HepG2 (cell line): ENCODE data around the gene C16orf89. TPM values are rescaled to one million over a fixed set of nuclear protein-coding genes. Genes with fewer than 3 reads are reported as not detected.

Experiments
- BHLHE40 ChIP-seq: IDR thresholded peaks from 2 replicates; pipeline ENCODE4 v1.6.1; 2011; ENCODE audit warnings: low read length, improper control_type of control experiment
- BRF2 ChIP-seq: sonication (generic); formaldehyde crosslinking; IDR thresholded peaks from 2 replicates; pipeline ENCODE4 v1.8.1; 2022; ENCODE audit warnings: mild to moderate bottlenecking, missing genetic modification reagents
- IKZF5 ChIP-seq: IDR thresholded peaks from 2 replicates; pipeline ENCODE4 v1.6.1; 2018; ENCODE audit warnings: missing genetic modification reagents, mild to moderate bottlenecking, missing compliant biosample characterization
- MYPOP ChIP-seq: sonication (generic); formaldehyde crosslinking; IDR thresholded peaks from 2 replicates; pipeline ENCODE4 v1.8.1; 2023; ENCODE audit warnings: mild to moderate bottlenecking, moderate library complexity, missing genetic modification reagents
- SKI ChIP-seq: fragments of 450-650 bp; IDR thresholded peaks from one replicate; pipeline ENCODE4 v1.6.1; 2018; ENCODE audit warnings: mild to moderate bottlenecking; ENCODE audit not compliant: partially characterized antibody
- TERF1 ChIP-seq: sonication (generic); formaldehyde crosslinking; IDR thresholded peaks from 2 replicates; pipeline ENCODE4 v1.8.0; 2022; ENCODE audit warnings: mild to moderate bottlenecking, missing genetic modification reagents, moderate library complexity
- TFDP1 ChIP-seq: IDR thresholded peaks from 2 replicates; pipeline ENCODE4 v1.6.1; 2016; ENCODE audit warnings: missing compliant biosample characterization, missing genetic modification reagents, borderline replicate concordance
- ZBTB2 ChIP-seq: sonication (generic); formaldehyde crosslinking; IDR thresholded peaks from 2 replicates; pipeline ENCODE4 v1.8.0; 2022; ENCODE audit warnings: low read depth, missing genetic modification reagents
- ZNF17 ChIP-seq: sonication (generic); formaldehyde crosslinking; IDR thresholded peaks from 2 replicates; pipeline ENCODE4 v1.5.0; 2020; ENCODE audit warnings: mild to moderate bottlenecking, missing genetic modification reagents
- ZNF367 ChIP-seq: sonication (generic); formaldehyde crosslinking; IDR thresholded peaks from 2 replicates; pipeline ENCODE4 v1.4.0; 2020; ENCODE audit warnings: missing genetic modification reagents, borderline replicate concordance
- ZNF431 ChIP-seq: sonication (generic); formaldehyde crosslinking; IDR thresholded peaks from 2 replicates; pipeline ENCODE4 v1.9.0; 2022; ENCODE audit warnings: missing genetic modification reagents, low read depth, mild to moderate bottlenecking, borderline replicate concordance
- polyA plus RNA-seq, 8 experiments: library from polyadenylated mRNA; depleted of rRNA in 3 of 8; stranded (reverse) in 7 of 8; unstranded in 1 of 8; fragments of >200 nt; fragmentation: Illumina TruSeq in 4 of 8; extraction: Trizol in 4 of 8; gene quantifications; 2 replicates each; pipeline versions ENCODE4 v1.2.1 to v1.2.3, GENCODE V29; 2011 to 2016; ENCODE audit warnings: low read depth in 4 of 8, missing spikeins in 1 of 8, mixed read lengths in 1 of 8; ENCODE audit not compliant: insufficient read depth in 1 of 8
- total RNA-seq, 5 experiments: library from RNA; depleted of rRNA; stranded (reverse); fragments of >200 nt; fragmentation: Illumina TruSeq; extraction: Trizol; gene quantifications; 2 replicates each; pipeline ENCODE4 v1.2.3, GENCODE V29; 2016; ENCODE audit warnings: low read depth in 1 of 5
- TF ChIP-seq, protein P1 (sequence below): IDR thresholded peaks from 2 replicates; pipeline ENCODE4 v1.6.1; 2012; ENCODE audit warnings: low read depth, low read length, improper control_type of control experiment
- TF ChIP-seq, protein P2 (sequence below): sonication (generic); formaldehyde crosslinking; IDR thresholded peaks from 2 replicates; pipeline ENCODE4 v1.4.0; 2020; ENCODE audit warnings: missing genetic modification reagents, borderline replicate concordance

C16orf89 gene
- total and polyA plus RNA-seq, 2 of the 13 experiments (the other 11 are each of a cell fraction or from before 2014, with no cell fraction given), result 1.9 to 3.4 TPM

GRCh38 chr16:5033256-5034166, 32.2 kb downstream of the C16orf89 start, which contains the start of gene NAGPA (continued):
- TF ChIP-seq BRF2 (CRISPR knock-in tag) (no peak; the same call in none of the 2 replicates), ZNF367 (CRISPR knock-in tag) (peak; percentile 54), IKZF5 (CRISPR knock-in tag) (peak; percentile 97; the same call in 1 of the 2 replicates), TFDP1 (CRISPR knock-in tag) (peak; percentile 69; the same call in 1 of the 2 replicates), ZBTB2 (no peak; the same call in 1 of the 2 replicates), MYPOP (CRISPR knock-in tag) (peak; percentile 14; the same call in 1 of the 2 replicates), TERF1 (CRISPR knock-in tag) (no peak), ZNF17 (no peak), ZNF431 (CRISPR knock-in tag) (peak; percentile 80; the same call in 1 of the 2 replicates), SKI (no peak), BHLHE40 (peak; percentile 96)
- TF ChIP-seq, protein P1, sequence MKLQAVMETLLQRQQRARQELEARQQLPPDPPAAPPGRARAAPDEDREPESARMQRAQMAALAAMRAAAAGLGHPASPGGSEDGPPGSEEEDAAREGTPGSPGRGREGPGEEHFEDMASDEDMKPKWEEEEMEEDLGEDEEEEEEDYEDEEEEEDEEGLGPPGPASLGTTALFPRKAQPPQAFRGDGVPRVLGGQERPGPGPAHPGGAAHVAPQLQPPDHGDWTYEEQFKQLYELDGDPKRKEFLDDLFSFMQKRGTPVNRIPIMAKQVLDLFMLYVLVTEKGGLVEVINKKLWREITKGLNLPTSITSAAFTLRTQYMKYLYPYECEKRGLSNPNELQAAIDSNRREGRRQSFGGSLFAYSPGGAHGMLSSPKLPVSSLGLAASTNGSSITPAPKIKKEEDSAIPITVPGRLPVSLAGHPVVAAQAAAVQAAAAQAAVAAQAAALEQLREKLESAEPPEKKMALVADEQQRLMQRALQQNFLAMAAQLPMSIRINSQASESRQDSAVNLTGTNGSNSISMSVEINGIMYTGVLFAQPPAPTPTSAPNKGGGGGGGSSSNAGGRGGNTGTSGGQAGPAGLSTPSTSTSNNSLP, result no peak; the same call in 1 of the 2 replicates
- TF ChIP-seq, protein P2, sequence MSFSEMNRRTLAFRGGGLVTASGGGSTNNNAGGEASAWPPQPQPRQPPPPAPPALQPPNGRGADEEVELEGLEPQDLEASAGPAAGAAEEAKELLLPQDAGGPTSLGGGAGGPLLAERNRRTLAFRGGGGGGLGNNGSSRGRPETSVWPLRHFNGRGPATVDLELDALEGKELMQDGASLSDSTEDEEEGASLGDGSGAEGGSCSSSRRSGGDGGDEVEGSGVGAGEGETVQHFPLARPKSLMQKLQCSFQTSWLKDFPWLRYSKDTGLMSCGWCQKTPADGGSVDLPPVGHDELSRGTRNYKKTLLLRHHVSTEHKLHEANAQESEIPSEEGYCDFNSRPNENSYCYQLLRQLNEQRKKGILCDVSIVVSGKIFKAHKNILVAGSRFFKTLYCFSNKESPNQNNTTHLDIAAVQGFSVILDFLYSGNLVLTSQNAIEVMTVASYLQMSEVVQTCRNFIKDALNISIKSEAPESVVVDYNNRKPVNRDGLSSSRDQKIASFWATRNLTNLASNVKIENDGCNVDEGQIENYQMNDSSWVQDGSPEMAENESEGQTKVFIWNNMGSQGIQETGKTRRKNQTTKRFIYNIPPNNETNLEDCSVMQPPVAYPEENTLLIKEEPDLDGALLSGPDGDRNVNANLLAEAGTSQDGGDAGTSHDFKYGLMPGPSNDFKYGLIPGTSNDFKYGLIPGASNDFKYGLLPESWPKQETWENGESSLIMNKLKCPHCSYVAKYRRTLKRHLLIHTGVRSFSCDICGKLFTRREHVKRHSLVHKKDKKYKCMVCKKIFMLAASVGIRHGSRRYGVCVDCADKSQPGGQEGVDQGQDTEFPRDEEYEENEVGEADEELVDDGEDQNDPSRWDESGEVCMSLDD (CRISPR knock-in tag), result 0 out of 2 replicates have a peak, but pooled peaks have one; percentile 48
